Measurements from ENCODE around the gene NUP37. TPM values are rescaled to one million over a fixed set of nuclear protein-coding genes. Genes with fewer than 3 reads are reported as not detected.
A peak's percentile ranks its signal among the peaks of the same experiment; 100 is the strongest.

NUP37 gene, protein sequence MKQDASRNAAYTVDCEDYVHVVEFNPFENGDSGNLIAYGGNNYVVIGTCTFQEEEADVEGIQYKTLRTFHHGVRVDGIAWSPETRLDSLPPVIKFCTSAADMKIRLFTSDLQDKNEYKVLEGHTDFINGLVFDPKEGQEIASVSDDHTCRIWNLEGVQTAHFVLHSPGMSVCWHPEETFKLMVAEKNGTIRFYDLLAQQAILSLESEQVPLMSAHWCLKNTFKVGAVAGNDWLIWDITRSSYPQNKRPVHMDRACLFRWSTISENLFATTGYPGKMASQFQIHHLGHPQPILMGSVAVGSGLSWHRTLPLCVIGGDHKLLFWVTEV
- total RNA-seq (2021; fragmentation: NEBNext Ultra II Directional; extraction: Animal tissue kit (Norgen Biotek cat#: 25700)) (68.7 and 71.0 TPM in 2 replicates), polyA plus RNA-seq (2011; rRNA removed) (24.1 and 53.5 TPM in 2 replicates), polyA minus RNA-seq (2011; rRNA and poly(A)+ RNA removed) (36.5 and 45.4 TPM in 2 replicates)
- 49.5 TPM for polyA plus RNA-seq (2011; cell fraction: cytosol; rRNA removed)
- polyA plus RNA-seq (2011; cell fraction: nucleus; rRNA removed): 7.2 TPM
- polyA plus RNA-seq (2012, experiment 1 of 2): 55.4 to 89.6 TPM (median 73.6 TPM) in 4 replicates
- polyA plus RNA-seq (2012, experiment 2 of 2): 24.1 TPM
- polyA plus RNA-seq (2013, experiment 1 of 2): 53.4 TPM
- 53.6 TPM for polyA plus RNA-seq (2013, experiment 2 of 2)
- 19.3 TPM for polyA minus RNA-seq (2011; cell fraction: cytosol; rRNA and poly(A)+ RNA removed)
- polyA minus RNA-seq (2011; cell fraction: nucleus; rRNA and poly(A)+ RNA removed): 22.0 TPM
- long read RNA-seq, experiment 1, transcript NUP37-209 (10 exons, 2,372 nt): major isoform, 33 of 79 reads
- long read RNA-seq, experiment 1, transcript NUP37-201 (9 exons, 1,203 nt): major isoform, 33 of 79 reads
- long read RNA-seq, experiment 1, partial matches to known transcripts: 9 of 79 reads
- long read RNA-seq, experiment 1, other reads (novel, unspliced or antisense): 4 of 79 reads
- long read RNA-seq, experiment 2, transcript NUP37-209 (10 exons, 2,372 nt): major isoform, 32 of 39 reads
- long read RNA-seq, experiment 2, partial matches to known transcripts: 4 of 39 reads
- long read RNA-seq, experiment 2, other reads (novel, unspliced or antisense): 3 of 39 reads

DNA sequence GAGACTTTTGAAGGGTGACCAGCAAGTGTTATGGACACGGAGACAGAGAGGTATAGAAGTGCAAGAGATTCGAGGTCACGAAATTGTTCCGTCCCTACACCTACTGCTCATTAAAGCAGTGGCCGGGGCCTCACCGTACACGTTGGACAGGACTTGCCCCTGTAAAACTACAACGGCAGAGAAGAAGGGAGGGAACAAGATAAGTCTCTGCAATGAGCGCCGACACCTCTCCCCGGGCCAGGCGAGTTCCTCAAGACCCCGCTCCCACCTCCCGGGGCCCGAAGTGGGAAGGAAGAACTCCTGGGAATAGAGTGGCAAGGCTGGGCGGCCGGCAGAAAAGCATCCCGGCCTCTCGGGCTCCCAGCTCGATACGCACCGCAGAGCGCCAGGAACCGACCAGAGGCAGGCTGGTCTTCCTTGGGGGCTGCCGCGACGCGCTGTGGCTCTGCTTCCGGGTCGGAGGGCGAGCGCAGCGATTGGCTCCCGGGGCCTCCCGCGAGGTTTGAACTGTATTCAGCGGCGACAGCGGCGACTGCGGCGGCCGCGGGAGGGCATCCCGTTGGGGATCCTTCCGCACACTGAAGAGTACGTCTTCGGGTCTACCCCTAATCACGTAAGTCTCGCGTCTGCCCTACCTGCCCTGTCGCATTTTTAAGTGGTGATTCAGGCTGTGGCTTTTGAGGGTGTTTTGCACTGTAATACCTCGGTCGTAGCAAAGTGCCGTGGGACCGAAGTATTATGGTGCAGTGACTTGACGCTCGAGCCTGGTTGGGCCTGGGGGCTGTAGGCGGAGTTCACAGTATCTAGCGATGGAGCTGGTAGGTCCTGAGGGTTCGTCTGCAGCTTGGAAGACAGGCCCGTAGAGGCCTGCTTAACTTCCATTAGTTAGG is at the start of gene NUP37, which contains the start of gene PARPBP:
NUP37 (minus strand) TSS at position 441 of the 890 bp plus-strand sequence. CDS start 1,596 bp downstream, outside the sequence.
PARPBP (plus strand) TSS at position 510 of the 890 bp plus-strand sequence. CDS start 3,706 bp downstream, outside the sequence.
- Histone ChIP-seq H4K20me1 (replicated peaks in 1 of 2; ENCODE audit: control insufficient read depth in 1 of 2, insufficient read depth in 2 of 2, low read length in 2 of 2) (peaks cover 2% of the 10 kb centered on the region in 2 experiments), H4K91ac (replicated peaks; ENCODE audit: insufficient read length, low read length) (peak within 1 kb of the TSS; percentile 84), H2BK12ac (ENCODE audit: low read depth, low read length) (peak within 1 kb of the TSS; percentile 18), H3K9me3 (ENCODE audit: insufficient read depth in 2 of 2, low read depth in 1 of 2, low read length in 1 of 2) (no peaks in the 10 kb centered on the region), H3K23ac (ENCODE audit: insufficient read length) (no peak within 1 kb of the TSS), H3K4me3 (ENCODE audit: extremely low read depth in 1 of 4, insufficient read depth in 2 of 4, low read depth in 3 of 4, low read length in 4 of 4) (peak within 1 kb of the TSS; percentile 74 to 99 (median 82)), H3K27me3 (replicated peaks in 1 of 4; ENCODE audit: control insufficient read depth in 3 of 4, extremely low read depth in 1 of 4, insufficient read depth in 3 of 4, low read length in 3 of 4) (no peaks in the 10 kb centered on the region), H3K27ac (ENCODE audit: low read depth, low read length) (peak within 1 kb of the TSS; percentile 85), H3K79me1 (ENCODE audit: low read depth, low read length) (0 out of 2 replicates have a peak, but pooled peaks cover 4% of the 10 kb centered on the region), H2AK5ac (ENCODE audit: low read depth, low read length) (no peak within 1 kb of the TSS; the same call in 1 of the 2 replicates), H2BK5ac (ENCODE audit: low read depth, low read length) (peak within 1 kb of the TSS; percentile 72), H3K14ac (ENCODE audit: insufficient read length) (no peak within 1 kb of the TSS), H3K23me2 (ENCODE audit: low read depth, low read length) (peaks cover 12% of the 10 kb centered on the region; the same call in 1 of the 2 replicates), H4K5ac (ENCODE audit: insufficient read length, low read depth, low read length) (peak within 1 kb of the TSS; percentile 89), H3K36me3 (ENCODE audit: control insufficient read depth in 2 of 4, insufficient read depth in 4 of 4, low read length in 3 of 4) (peaks cover 2 to 28% (median 7%) of the 10 kb centered on the region in 4 experiments; a peak in 6 of 8 replicates), H3K9ac (replicated peaks in 1 of 4; ENCODE audit: extremely low read depth in 1 of 4, low read depth in 3 of 4, low read length in 3 of 4) (peak within 1 kb of the TSS; percentile 82 to 95 (median 90)), H2BK15ac (ENCODE audit: low read length) (no peak within 1 kb of the TSS), H4K8ac (ENCODE audit: extremely low read depth, insufficient read depth, low read length) (peak within 1 kb of the TSS; percentile 97), H3K56ac (replicated peaks; ENCODE audit: insufficient read length, low read depth, low read length) (peak within 1 kb of the TSS; percentile 52), H2BK20ac (ENCODE audit: low read length) (no peak within 1 kb of the TSS), H3K4me2 (ENCODE audit: insufficient read depth in 1 of 2, low read depth in 2 of 2, low read length in 2 of 2) (peak within 1 kb of the TSS; percentile 78 to 87), H3K79me2 (ENCODE audit: control insufficient read depth in 1 of 2, insufficient read depth in 2 of 2, low read length in 2 of 2) (peaks cover 5 to 52% of the 10 kb centered on the region in 2 experiments), H3K4ac (replicated peaks; ENCODE audit: insufficient read length, low read depth, low read length) (peak within 1 kb of the TSS; percentile 21), H2BK120ac (replicated peaks; ENCODE audit: low read depth, low read length) (peak within 1 kb of the TSS; percentile 94), H2AFZ (ENCODE audit: low read length) (peak within 1 kb of the TSS; percentile 99), H3K18ac (ENCODE audit: extremely low read depth, low read length) (peak within 1 kb of the TSS; percentile 88; the same call in 1 of the 2 replicates), H3K4me1 (replicated peaks in 1 of 4; ENCODE audit: control insufficient read depth in 3 of 4, insufficient read depth in 4 of 4, low read length in 3 of 4) (peaks cover 0 to 4% (median 3%) of the 10 kb centered on the region in 4 experiments; a peak in 3 of 7 replicates)
- FAIRE-seq: no peak
- ChIA-PET POLR2A (ENCODE audit: partially characterized antibody) (interaction anchor here (0.6 to 1.9 kb wide), 5 partner anchors 10 to 230 kb away, joined by 3 to 5 read pairs (median 3); no protein-coding TSS in a partner anchor), CTCF (ENCODE audit: partially characterized antibody) (interaction anchor here (0.8 kb wide), 1 partner anchor 291 kb away, joined by 3 read pairs; no protein-coding TSS in a partner anchor)
- peak; percentile 76 to 92 for DNase-seq (ENCODE audit: low read depth in 1 of 2, low spot score in 2 of 2)
- 1% methylated on average over 55 of the region's 62 CpGs; no CpG with 5 or more reads in 1 of the 2 experiments for WGBS, 2 experiments (ENCODE audit: extremely low coverage in 1 of 2, insufficient coverage in 1 of 2, insufficient read length in 1 of 2, insufficient replicate concordance in 2 of 2, low coverage in 1 of 2, low lambda C conversion rate in 2 of 2, missing lambda C conversion rate in 1 of 2)
- TF ChIP-seq RFX5 (IDR thresholded peaks at IDR 0.05; ENCODE audit: borderline replicate concordance, low read depth, low read length): no peak
- no peak for TF ChIP-seq SRF (IDR thresholded peaks at IDR 0.05; ENCODE audit: low read depth, low read length)
- TF ChIP-seq BRCA1 (IDR thresholded peaks at IDR 0.05; ENCODE audit: low read depth, low read length): peak; percentile 82
- TF ChIP-seq POLR2A (IDR thresholded peaks at IDR 0.05; ENCODE audit: control extremely low read depth in 1 of 2, low read depth in 2 of 2, low read length in 2 of 2): peak; percentile 88 to 98
- TF ChIP-seq SP4 (IDR thresholded peaks at IDR 0.05; ENCODE audit: low read length): no peak
- peak; percentile 87 for TF ChIP-seq TAF7 (optimal IDR thresholded peaks at IDR 0.05; ENCODE audit: borderline replicate concordance, low read depth, low read length)
